SJCRH30 (cell line): ENCODE measurements around the gene GLRB. TPM values are rescaled to one million over a fixed set of nuclear protein-coding genes. Genes with fewer than 3 reads are reported as not detected.
"Not testable (repeated sequence)": the region's sequence is repeated elsewhere in the genome, so short reads cannot be mapped to it uniquely, and the experiment has no call there.

Source experiments
- DNase-seq, 2 experiments: peaks; one replicate each; pipeline ENCODE4 v3.0.0-alpha.2; 2015 to 2020
- H3K27ac ChIP-seq: fragments of 250-450 bp; sonication (Bioruptor Pico); 2 replicates; pipeline ENCODE4 v1.5.1; 2020; ENCODE audit warnings: mild to moderate bottlenecking, moderate library complexity
- H3K27me3 ChIP-seq: fragments of 250-450 bp; sonication (Bioruptor Pico); 2 replicates; pipeline ENCODE4 v1.5.1; 2020; ENCODE audit warnings: mild to moderate bottlenecking, moderate library complexity
- H3K36me3 ChIP-seq: fragments of 250-450 bp; sonication (Bioruptor Pico); 2 replicates; pipeline ENCODE4 v1.5.1; 2020; ENCODE audit warnings: mild to moderate bottlenecking, moderate library complexity
- H3K4me1 ChIP-seq: fragments of 250-450 bp; sonication (Bioruptor Pico); 2 replicates; pipeline ENCODE4 v1.5.1; 2020; ENCODE audit warnings: mild to moderate bottlenecking, moderate library complexity
- H3K4me3 ChIP-seq: fragments of 250-450 bp; sonication (Bioruptor Pico); 2 replicates; pipeline ENCODE4 v1.5.1; 2020; ENCODE audit warnings: mild to moderate bottlenecking, moderate library complexity
- H3K9me3 ChIP-seq: fragments of 250-450 bp; sonication (Bioruptor Pico); replicated peaks from 2 replicates; pipeline ENCODE4 v1.5.1; 2020; ENCODE audit warnings: mild to moderate bottlenecking, moderate library complexity
- total RNA-seq: library from RNA; depleted of rRNA; stranded (reverse); fragments of >200 nt; shearing (Covaris generic); gene quantifications from 2 replicates; pipeline ENCODE4 v1.2.3, GENCODE V29; 2014; rRNA removed

The GLRB gene
- total RNA-seq: 4.7 and 5.1 TPM in 2 replicates

DNA sequence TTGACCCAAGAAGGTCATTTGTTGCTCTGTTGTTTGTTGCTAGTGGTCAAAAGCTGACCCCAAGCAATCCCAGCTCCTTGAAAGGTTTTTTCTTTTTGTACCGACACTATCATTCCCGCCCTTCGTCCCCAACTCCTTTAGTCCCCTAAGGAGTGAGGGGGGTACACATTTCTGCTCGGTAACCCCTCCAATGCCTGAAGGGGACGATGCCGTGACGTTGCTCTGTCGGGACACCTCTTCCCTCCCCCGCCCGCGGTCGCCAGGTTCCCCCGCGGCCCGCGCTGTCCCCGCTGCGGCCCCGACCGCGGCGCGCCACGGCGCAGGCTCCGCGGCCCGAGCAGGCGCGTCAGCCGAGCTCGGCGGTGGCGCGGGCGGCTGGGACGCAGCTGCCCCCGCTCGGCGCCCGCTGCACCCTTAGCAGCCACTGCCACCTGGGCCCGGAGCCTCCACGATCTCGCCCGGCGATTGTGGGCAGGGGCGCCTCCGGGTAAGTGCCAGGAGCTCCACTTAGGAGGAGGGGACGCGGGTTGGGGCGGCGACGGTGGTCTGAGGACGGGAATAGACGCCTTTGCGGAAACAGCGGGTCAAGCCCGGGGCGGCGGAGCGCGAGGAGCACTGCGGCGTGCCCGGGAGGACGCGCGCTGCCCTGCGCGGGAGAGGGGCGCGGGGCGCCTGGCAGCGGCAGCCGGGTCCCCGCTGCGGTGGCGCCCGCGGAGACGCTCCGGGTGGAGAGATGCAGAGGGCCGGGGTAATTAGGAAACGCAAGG is at the start of gene GLRB:
TSS of gene GLRB (plus strand) at position 340 of the 767 bp plus-strand sequence. CDS start 1,875 bp downstream, outside the sequence.
- Histone ChIP-seq H3K4me3 (peak within 1 kb of the TSS; percentile 89), H3K27ac (peak within 1 kb of the TSS; percentile 45), H3K27me3 (no peaks in the 10 kb centered on the region), H3K9me3 (no peaks in the 10 kb centered on the region), H3K4me1 (no peaks in the 10 kb centered on the region), H3K36me3 (no peaks in the 10 kb centered on the region)
- peak; percentile 40 to 49 for DNase-seq

DNA sequence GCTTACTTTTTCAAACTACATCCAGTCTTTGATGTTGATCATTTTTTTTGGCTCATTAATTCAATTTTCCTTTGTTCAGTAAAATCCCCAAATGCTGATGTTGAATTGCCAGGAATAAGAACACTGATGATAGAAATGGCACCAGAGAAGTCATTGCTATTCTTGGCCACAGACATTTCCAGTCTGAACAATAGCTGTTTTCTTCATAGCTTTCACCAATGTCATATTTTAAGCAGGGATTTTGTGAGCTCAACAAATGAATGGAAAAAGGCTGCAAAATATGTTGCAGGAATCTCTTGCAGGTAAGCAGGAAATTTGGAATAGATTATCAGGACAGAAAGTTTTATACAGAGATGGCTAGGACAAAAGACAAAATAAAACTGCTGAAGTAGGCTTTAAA is 40.5 kb upstream of the GLRB start:
- Histone ChIP-seq H3K9me3 (no peaks in the 10 kb centered on the region), H3K36me3 (no peaks in the 10 kb centered on the region), H3K4me3 (no peak overlapping the region), H3K4me1 (no peaks in the 10 kb centered on the region), H3K27me3 (no peaks in the 10 kb centered on the region), H3K27ac (no peak overlapping the region)
- no peak for DNase-seq

DNA sequence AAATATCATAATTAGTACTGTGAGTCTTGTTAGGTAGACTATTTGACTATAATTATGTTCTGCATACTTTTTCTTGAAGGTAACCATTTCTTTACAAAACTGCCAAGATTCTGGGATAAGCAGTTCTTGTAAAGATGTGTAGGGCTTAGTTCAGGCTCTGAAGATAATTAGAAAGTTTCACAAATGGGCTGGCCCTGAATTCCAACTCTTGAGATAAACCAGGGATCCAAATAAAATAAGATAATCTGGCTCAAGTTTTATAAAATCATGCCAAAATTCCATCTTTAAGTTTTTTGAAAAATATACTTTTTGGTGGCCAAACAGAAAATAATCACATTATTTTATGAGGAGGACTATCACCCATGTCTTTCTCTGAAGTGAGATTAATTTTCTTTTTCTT is 35.5 kb upstream of the GLRB start:
- no peak overlapping the region for H3K27ac ChIP-seq
- no peak for DNase-seq
- H3K4me1 ChIP-seq: no peaks in the 10 kb centered on the region
- no peak overlapping the region for H3K4me3 ChIP-seq
- no peaks in the 10 kb centered on the region for H3K9me3 ChIP-seq
- no peaks in the 10 kb centered on the region for H3K36me3 ChIP-seq
- no peaks in the 10 kb centered on the region for H3K27me3 ChIP-seq

DNA sequence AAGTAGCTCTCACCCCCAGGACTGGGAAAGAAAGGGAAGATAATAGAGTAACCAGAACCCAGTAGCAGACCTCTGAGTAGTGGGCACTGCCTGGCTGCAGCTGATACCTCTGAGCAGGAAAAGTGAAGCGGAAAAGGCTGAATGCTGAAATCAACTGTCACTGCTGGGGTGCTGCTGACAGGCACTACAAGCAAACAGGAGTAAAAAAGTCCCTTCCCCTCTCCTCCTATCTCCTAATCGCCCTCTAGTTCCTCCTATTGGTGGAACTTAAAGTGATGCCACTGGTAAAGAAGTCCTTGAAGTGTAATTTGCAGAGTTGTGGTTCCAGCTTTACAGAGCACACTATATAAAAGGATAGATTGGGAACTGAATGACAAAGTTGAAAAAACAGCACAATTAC is 32.8 kb upstream of the GLRB start:
- no peak overlapping the region for H3K4me3 ChIP-seq
- H3K9me3 ChIP-seq: no peaks in the 10 kb centered on the region
- no peak overlapping the region for H3K27ac ChIP-seq
- peak in 1 of 2 experiments; percentile 8 for DNase-seq
- no peaks in the 10 kb centered on the region for H3K36me3 ChIP-seq
- H3K4me1 ChIP-seq: no peaks in the 10 kb centered on the region
- no peaks in the 10 kb centered on the region for H3K27me3 ChIP-seq

DNA sequence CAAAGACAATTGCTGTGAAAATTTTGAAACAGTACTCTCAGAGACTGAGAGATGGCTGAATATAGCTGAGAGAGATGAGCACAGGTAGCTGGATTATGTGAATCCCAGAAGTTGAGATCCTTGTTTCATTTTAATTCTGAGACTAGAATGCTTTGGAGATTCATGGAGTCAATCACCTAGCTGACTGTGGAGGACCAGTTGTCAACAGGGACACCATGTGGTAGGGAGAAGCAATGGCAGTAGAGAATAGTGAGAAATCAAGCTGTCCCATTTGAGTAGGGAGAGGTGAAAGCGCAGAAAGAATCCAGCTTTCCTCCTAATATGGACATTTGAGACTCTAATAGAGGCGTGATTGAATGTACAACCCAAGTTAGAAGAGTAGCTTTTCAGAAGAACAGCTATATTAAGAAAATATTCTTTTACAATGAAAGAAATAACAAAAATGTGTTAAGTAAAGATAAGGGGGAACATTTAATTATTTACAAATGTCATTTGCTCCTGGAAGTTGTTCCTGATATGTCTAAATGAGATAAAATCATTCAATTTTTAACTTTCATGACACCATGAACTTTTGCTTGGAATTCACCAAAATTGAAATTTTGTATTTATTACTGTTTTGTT is 30.3 kb upstream of the GLRB start:
- Histone ChIP-seq H3K27me3 (no peaks in the 10 kb centered on the region), H3K4me1 (no peaks in the 10 kb centered on the region), H3K9me3 (no peaks in the 10 kb centered on the region), H3K27ac (no peak overlapping the region), H3K4me3 (no peak overlapping the region), H3K36me3 (no peaks in the 10 kb centered on the region)
- DNase-seq: peak; percentile 23 to 66

DNA sequence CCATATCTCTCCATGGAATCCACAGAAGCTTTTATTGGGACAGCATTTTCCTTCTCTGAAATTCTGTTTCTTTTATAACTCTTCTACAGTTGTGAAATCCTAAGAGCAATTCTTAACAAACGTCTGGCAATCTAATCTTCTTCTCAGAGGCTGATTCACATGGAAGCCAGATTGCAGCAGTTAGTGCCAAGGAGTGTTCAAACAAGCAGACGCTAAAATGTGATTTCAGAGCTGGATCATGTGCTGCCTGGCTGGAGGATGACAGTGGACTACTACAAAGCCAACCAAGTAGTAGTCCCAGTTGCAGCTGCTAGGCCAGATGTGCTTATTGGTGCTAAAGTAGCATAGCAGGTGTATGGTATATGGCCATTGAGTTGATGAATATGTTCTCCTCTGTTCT is 27.7 kb upstream of the GLRB start:
- H3K4me1 ChIP-seq: no peaks in the 10 kb centered on the region
- H3K27ac ChIP-seq: no peak overlapping the region
- no peaks in the 10 kb centered on the region for H3K36me3 ChIP-seq
- H3K9me3 ChIP-seq: no peaks in the 10 kb centered on the region
- H3K4me3 ChIP-seq: no peak overlapping the region
- no peak for DNase-seq
- no peaks in the 10 kb centered on the region for H3K27me3 ChIP-seq

DNA sequence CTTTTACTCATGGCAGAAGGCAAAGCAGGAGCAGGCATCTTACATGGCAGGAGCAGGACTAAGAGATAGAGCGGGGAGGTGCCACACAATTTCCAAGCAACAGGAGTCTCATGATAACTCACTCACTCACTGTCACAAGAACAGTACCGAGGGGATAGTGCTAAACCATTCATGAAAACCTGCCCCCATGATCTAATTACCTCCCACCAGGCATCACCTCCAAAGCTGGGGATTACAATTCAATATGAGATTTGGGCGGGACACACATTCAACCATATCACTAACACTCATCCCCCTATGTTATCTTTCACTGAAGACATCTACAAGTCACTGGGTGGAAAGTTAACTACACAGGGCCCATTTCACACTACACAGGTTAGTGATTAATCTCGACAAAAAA is 25.4 kb upstream of the GLRB start:
- H3K27me3 ChIP-seq: no peaks in the 10 kb centered on the region
- no peak for DNase-seq
- H3K4me3 ChIP-seq: no peak overlapping the region
- no peaks in the 10 kb centered on the region for H3K4me1 ChIP-seq
- H3K27ac ChIP-seq: no peak overlapping the region
- no peaks in the 10 kb centered on the region for H3K36me3 ChIP-seq
- H3K9me3 ChIP-seq: no peaks in the 10 kb centered on the region

DNA sequence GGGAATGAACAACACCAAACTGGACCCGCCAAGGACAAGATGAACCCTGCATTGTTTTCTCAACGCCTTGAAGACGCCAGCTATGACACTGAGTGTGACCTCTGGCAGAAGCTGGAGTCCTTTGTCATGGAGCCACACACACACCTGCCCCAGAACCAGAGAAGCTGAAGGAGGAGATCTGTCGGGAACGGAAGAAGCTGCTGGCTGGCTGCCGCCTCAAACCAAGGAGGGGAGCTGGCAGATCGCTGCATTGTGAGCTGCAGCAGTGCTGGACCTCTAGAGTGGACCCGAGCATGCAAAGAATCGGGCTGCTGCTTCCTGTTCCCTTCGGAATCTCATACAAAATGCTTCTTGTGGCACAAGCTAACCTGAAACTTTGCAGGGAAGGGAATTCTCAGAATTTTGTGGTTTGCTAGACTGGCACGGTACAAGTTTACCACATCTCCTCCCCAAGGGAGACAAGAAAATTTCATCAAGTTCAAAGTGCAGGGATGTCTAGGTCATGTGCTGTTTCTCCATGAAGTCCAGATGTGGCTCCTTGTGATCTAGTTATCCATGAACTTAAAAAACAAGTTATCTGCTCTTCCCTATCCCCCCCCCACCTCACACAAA is 23.4 kb upstream of the GLRB start:
- Histone ChIP-seq H3K27me3 (no peaks in the 10 kb centered on the region), H3K4me3 (no peak overlapping the region), H3K4me1 (no peaks in the 10 kb centered on the region), H3K27ac (no peak overlapping the region), H3K9me3 (no peaks in the 10 kb centered on the region), H3K36me3 (no peaks in the 10 kb centered on the region)
- DNase-seq: no peak

DNA sequence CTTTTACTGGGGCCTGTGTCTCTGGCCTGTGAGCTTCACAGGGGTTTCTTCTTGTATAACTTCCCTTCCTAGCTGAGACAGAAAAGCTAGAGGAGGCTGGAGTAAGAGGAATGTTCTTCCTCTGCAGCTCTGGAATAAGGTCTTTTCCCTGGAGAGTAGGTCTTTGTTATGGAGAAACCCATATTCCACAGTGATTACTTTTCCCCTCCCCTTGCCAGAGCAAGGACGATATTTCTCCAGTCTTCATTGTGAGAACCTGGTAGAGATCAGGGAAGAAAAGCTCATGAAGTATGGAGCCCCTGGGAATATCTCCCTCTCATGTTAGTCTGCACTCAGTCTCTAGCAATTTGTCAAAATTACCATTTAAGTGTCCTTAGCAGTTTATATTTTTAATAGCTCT is 18.7 kb upstream of the GLRB start:
- Histone ChIP-seq H3K9me3 (no peaks in the 10 kb centered on the region), H3K27me3 (no peaks in the 10 kb centered on the region), H3K36me3 (no peaks in the 10 kb centered on the region), H3K4me3 (no peak overlapping the region), H3K4me1 (no peaks in the 10 kb centered on the region), H3K27ac (no peak overlapping the region)
- DNase-seq: no peak

DNA sequence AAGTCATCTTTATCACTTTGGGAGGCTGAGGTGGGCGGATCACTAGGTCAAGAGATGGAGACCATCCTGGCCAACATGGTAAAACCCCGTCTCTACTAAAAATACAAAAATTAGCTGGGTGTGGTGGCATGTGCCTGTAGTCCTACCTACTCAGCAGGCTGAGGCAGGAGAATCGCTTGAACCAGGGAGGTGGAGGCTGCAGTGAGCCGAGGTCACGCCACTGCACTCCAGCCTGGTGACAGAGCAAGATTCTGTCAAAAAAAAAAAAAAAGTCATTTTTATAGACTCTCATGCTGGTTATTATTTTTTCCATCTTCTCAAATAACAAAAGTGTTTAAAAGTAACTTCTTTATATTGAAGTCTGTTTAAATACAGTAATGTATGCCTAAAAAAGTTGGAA is 17.1 kb upstream of the GLRB start:
- H3K27ac ChIP-seq: not testable (repeated sequence)

DNA sequence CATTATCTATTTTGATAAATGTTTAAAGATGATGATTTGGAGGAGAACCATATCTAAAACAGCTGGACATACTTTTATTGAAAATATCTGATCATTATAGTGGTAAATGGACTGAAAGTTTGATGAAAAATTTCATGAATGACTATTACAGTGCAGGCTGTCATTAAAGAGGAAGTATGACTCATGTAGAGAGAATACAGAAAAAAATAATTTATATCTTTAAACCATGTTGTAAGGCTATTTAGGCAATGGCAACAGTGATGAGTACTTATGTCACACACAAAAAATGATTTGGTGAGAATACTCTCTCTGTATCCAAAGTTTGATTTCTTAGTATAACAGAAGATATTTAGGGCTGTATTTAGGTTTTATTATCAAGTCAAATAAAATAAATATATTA is 3.9 kb upstream of the GLRB start:
- Histone ChIP-seq H3K27me3 (no peaks in the 10 kb centered on the region), H3K4me1 (no peaks in the 10 kb centered on the region), H3K4me3 (no peak overlapping the region), H3K9me3 (no peaks in the 10 kb centered on the region), H3K27ac (no peak overlapping the region), H3K36me3 (no peaks in the 10 kb centered on the region)
- no peak for DNase-seq

More for the DNA sequence above, 17.1 kb upstream of the GLRB start:
- H3K36me3 ChIP-seq, H3K4me3 ChIP-seq, H3K27me3 ChIP-seq, H3K9me3 ChIP-seq, DNase-seq, H3K4me1 ChIP-seq: not testable (repeated sequence)

DNA sequence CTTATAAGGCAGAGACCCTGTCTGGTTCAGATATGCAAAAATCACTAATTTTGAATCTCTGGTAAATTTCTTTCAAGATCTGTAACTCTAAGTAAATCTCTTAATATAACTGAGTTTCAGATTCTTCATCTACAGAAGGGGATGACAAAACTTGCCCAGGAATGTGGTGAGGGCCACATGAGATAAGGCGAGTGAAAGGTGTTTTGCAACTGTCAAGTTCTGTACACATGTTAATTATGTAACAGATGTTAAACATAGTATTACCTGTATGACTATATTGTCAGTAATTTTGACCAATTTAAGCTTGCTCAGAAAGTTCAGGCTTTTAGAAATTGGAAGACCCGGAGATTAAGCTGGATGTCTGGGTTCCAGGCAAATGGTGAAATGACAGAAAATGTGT is 549 bp upstream of the GLRB start:
- Histone ChIP-seq H3K27me3 (no peaks in the 10 kb centered on the region), H3K4me3 (peak overlapping the region; percentile 89), H3K27ac (no peak overlapping the region), H3K4me1 (no peaks in the 10 kb centered on the region), H3K36me3 (no peaks in the 10 kb centered on the region), H3K9me3 (no peaks in the 10 kb centered on the region)
- DNase-seq: no peak

DNA sequence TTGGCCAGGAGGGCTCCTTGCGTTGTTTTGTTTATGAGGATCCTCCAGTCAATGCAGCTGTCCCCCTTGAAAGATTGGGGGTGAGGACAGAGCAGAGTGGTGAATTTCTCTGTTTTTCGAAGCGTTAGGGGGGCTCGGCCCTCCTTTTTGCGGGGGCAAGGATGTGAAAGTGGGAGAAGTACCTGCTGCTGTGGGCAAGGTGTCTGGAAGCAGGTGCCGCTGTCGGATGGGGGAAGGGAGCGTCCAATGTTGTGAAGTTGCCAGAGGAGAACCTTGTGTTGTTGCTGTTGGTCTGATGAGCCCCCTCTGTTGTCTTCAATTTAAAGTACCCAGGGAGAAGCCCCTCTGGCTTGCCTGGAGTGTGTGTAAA is 613 bp downstream of the GLRB start:
- H3K36me3 ChIP-seq: no peaks in the 10 kb centered on the region

DNA sequence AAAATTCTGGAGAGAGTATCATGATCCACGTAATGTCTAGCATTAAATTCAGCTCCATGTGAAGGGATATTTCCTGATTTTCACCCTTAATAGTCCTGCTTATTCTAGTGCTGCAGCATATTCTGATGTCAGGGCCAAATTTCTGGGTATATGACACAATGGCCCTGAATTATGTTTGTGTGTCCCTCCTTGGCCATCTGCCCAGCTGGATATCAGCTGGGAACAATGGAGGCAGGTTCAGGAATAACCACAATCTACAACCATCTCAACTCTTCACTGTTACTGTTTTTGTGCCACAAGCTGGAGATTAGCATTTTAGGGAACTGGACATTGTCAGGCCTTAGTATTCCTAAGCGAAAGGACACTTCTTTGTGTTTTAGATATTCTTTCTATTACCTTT is 3.5 kb downstream of the GLRB start:
- Histone ChIP-seq H3K27me3 (no peaks in the 10 kb centered on the region), H3K9me3 (no peaks in the 10 kb centered on the region), H3K4me3 (no peak overlapping the region), H3K27ac (no peak overlapping the region), H3K4me1 (no peaks in the 10 kb centered on the region), H3K36me3 (no peaks in the 10 kb centered on the region)
- no peak for DNase-seq

More for the DNA sequence above, 613 bp downstream of the GLRB start:
- no peaks in the 10 kb centered on the region for H3K27me3 ChIP-seq
- no peaks in the 10 kb centered on the region for H3K4me1 ChIP-seq
- H3K9me3 ChIP-seq: no peaks in the 10 kb centered on the region
- peak overlapping the region; percentile 45 for H3K27ac ChIP-seq
- DNase-seq: peak in 1 of 2 experiments; percentile 12
- H3K4me3 ChIP-seq: peak overlapping the region; percentile 89

DNA sequence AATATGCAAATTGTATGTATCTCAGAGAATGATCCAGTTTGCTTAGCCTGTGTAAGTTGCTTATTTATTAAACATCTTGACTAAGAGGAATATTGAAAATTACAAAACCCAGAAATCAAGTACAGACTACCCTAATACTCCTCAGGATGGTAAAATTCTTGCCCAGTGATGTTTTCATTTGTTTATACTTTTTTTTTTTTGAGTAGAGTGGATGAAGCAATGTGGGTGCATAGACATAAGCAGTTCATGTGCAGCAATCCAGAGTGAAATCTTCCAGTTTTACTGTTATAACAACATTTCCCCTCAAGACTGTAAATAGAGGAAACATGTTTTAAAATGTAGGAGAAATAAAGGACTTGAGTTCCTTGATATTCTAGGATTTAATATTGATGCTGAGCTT is 4.7 kb downstream of the GLRB start:
- no peak for DNase-seq

More for the DNA sequence above, 4.7 kb downstream of the GLRB start:
- no peaks in the 10 kb centered on the region for H3K4me1 ChIP-seq
- no peak overlapping the region for H3K4me3 ChIP-seq
- no peak overlapping the region for H3K27ac ChIP-seq
- H3K36me3 ChIP-seq: no peaks in the 10 kb centered on the region
- H3K27me3 ChIP-seq: no peaks in the 10 kb centered on the region
- no peaks in the 10 kb centered on the region for H3K9me3 ChIP-seq
